ENCODE data around the gene ARPC2. TPM values are rescaled to one million over a fixed set of nuclear protein-coding genes. Genes with fewer than 3 reads are reported as not detected.

ARPC2 gene
- total and polyA plus RNA-seq, 2 of the 13 experiments (the other 11 are each of a cell fraction or from before 2014, with no cell fraction given): 168 to 303 TPM

DNA sequence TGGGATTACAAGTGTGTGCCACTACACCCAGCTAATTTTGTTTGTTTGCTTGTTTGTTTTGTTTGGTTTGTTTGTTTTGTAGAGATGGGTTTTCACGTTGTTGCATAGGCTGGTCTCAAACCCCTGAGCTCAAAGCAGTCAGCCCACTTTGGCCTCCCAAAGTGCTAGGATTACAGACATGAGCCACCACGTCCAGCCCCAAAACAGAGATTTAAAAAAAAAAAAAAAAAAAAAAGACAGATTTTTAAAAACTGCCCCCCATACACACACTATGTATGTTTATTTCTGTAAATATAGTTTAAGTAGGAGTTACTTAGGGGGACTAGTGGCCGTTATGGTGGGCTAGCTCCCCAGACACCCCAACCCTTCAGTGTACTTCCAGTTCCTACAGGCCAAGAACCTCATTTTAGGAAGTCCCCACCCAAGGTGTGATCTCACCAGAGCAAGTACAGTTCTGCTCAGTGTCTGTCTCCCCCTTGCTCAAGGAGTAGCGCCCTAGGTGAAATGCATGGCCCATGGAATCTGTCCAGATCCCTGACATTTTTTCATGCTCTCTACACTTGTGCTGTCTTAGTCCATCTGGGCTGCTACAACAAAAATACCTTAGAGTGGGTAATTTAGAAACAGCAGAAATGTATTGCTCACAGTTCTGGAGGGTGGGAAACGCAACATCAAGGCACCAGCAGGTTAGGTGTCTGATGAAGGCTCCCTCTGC lies 76.9 kb downstream of the ARPC2 start (continued):
- no peak for TF ChIP-seq SNAPC2 (CRISPR knock-in tag; IDR thresholded peaks at IDR 0.05)
- no peak for TF ChIP-seq ZNF569 (CRISPR knock-in tag; IDR thresholded peaks at IDR 0.05; ENCODE audit: borderline replicate concordance)
- no peak for TF ChIP-seq NAIF1 (CRISPR knock-in tag; IDR thresholded peaks at IDR 0.05; ENCODE audit: borderline replicate concordance)
- TF ChIP-seq FOXJ3 (CRISPR knock-in tag; IDR thresholded peaks at IDR 0.05; ENCODE audit: borderline replicate concordance): 0 out of 2 replicates have a peak, but pooled peaks have one; percentile 21
- TF ChIP-seq, protein P1, sequence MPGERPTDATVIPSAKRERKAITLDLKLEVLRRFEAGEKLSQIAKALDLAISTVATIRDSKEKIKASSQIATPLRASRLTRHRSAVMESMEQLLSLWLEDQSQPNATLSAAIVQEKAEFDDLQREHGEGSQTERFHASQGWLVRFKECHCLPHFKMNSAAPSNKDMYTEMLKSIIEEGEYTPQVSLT (CRISPR knock-in tag; IDR thresholded peaks at IDR 0.05; ENCODE audit: borderline replicate concordance, low read depth): no peak
- TF ChIP-seq ZNF557 (CRISPR knock-in tag; IDR thresholded peaks at IDR 0.05): no peak
- TF ChIP-seq ZMYM4 (CRISPR knock-in tag; IDR thresholded peaks at IDR 0.05): no peak; the same call in 1 of the 2 replicates
- no peak for TF ChIP-seq MYNN (CRISPR knock-in tag; IDR thresholded peaks at IDR 0.05; ENCODE audit: low read depth)
- TF ChIP-seq, protein P2, sequence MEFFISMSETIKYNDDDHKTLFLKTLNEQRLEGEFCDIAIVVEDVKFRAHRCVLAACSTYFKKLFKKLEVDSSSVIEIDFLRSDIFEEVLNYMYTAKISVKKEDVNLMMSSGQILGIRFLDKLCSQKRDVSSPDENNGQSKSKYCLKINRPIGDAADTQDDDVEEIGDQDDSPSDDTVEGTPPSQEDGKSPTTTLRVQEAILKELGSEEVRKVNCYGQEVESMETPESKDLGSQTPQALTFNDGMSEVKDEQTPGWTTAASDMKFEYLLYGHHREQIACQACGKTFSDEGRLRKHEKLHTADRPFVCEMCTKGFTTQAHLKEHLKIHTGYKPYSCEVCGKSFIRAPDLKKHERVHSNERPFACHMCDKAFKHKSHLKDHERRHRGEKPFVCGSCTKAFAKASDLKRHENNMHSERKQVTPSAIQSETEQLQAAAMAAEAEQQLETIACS (CRISPR knock-in tag; IDR thresholded peaks at IDR 0.05): no peak
- no peak for TF ChIP-seq NFKBIZ (CRISPR knock-in tag; IDR thresholded peaks at IDR 0.05)
- TF ChIP-seq TBP (CRISPR knock-in tag; IDR thresholded peaks at IDR 0.05): no peak
- TF ChIP-seq HMG20A (CRISPR knock-in tag; IDR thresholded peaks at IDR 0.05; ENCODE audit: borderline replicate concordance): no peak
- TF ChIP-seq HES4 (CRISPR knock-in tag; IDR thresholded peaks at IDR 0.05; ENCODE audit: borderline replicate concordance): no peak
- no peak for TF ChIP-seq ZNF30 (CRISPR knock-in tag; IDR thresholded peaks at IDR 0.05)
- TF ChIP-seq ZBTB20 (CRISPR knock-in tag; IDR thresholded peaks at IDR 0.05; ENCODE audit: borderline replicate concordance, low read depth): no peak
- no peak for TF ChIP-seq NFE2 (CRISPR knock-in tag; IDR thresholded peaks at IDR 0.05)
- TF ChIP-seq, protein P3, sequence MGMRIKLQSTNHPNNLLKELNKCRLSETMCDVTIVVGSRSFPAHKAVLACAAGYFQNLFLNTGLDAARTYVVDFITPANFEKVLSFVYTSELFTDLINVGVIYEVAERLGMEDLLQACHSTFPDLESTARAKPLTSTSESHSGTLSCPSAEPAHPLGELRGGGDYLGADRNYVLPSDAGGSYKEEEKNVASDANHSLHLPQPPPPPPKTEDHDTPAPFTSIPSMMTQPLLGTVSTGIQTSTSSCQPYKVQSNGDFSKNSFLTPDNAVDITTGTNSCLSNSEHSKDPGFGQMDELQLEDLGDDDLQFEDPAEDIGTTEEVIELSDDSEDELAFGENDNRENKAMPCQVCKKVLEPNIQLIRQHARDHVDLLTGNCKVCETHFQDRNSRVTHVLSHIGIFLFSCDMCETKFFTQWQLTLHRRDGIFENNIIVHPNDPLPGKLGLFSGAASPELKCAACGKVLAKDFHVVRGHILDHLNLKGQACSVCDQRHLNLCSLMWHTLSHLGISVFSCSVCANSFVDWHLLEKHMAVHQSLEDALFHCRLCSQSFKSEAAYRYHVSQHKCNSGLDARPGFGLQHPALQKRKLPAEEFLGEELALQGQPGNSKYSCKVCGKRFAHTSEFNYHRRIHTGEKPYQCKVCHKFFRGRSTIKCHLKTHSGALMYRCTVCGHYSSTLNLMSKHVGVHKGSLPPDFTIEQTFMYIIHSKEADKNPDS (CRISPR knock-in tag; IDR thresholded peaks at IDR 0.05): 0 out of 2 replicates have a peak, but pooled peaks have one; percentile 63
- TF ChIP-seq, protein P4, sequence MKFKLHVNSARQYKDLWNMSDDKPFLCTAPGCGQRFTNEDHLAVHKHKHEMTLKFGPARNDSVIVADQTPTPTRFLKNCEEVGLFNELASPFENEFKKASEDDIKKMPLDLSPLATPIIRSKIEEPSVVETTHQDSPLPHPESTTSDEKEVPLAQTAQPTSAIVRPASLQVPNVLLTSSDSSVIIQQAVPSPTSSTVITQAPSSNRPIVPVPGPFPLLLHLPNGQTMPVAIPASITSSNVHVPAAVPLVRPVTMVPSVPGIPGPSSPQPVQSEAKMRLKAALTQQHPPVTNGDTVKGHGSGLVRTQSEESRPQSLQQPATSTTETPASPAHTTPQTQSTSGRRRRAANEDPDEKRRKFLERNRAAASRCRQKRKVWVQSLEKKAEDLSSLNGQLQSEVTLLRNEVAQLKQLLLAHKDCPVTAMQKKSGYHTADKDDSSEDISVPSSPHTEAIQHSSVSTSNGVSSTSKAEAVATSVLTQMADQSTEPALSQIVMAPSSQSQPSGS (CRISPR knock-in tag; IDR thresholded peaks at IDR 0.05): no peak
- no peak for TF ChIP-seq ZNF678 (CRISPR knock-in tag; IDR thresholded peaks at IDR 0.05)
- 0 out of 2 replicates have a peak, but pooled peaks have one; percentile 58 for TF ChIP-seq SIN3A (IDR thresholded peaks at IDR 0.05; ENCODE audit: borderline replicate concordance, low read depth, low read length)
- no peak for TF ChIP-seq PAF1 (CRISPR knock-in tag; IDR thresholded peaks at IDR 0.05)
- TF ChIP-seq ZNF326 (CRISPR knock-in tag; IDR thresholded peaks at IDR 0.05; ENCODE audit: borderline replicate concordance): no peak
- peak; percentile 2; the same call in 1 of the 2 replicates for TF ChIP-seq TCF7 (IDR thresholded peaks at IDR 0.05; ENCODE audit: low read depth)
